Kidney (tissue), 14 donors: ENCODE measurements around the gene MYO10. TPM values are rescaled to one million over a fixed set of nuclear protein-coding genes. Genes with fewer than 3 reads are reported as not detected.

Experiments
- DNase-seq, 5 donors: peaks; one replicate each; pipeline ENCODE4 v3.0.0-alpha.2; 2013 to 2020
- FAIRE-seq: peaks from 2 replicates; lab custom pipeline; 2012; peaks lifted over from hg19 to GRCh38; lab: Jason Lieb, UNC
- H3K27ac ChIP-seq, 2 donors: one replicate each; pipeline ENCODE4 v1.7.0; 2013; ENCODE audit warnings: low read depth in 2 of 2, low read length in 2 of 2, inconsistent platforms in 1 of 2
- H3K27me3 ChIP-seq: one replicate; pipeline ENCODE4 v1.7.1; 2013; ENCODE audit warnings: low read length, inconsistent platforms; ENCODE audit not compliant: control insufficient read depth, insufficient read depth
- H3K36me3 ChIP-seq, 3 donors: one replicate each; pipeline versions ENCODE4 v1.7.0 to v1.7.1; 2013; ENCODE audit warnings: low read length in 3 of 3, control low read depth in 1 of 3, inconsistent platforms in 1 of 3; ENCODE audit not compliant: insufficient read depth in 3 of 3, control insufficient read depth in 2 of 3
- H3K4me1 ChIP-seq, 3 donors: one replicate each; pipeline versions ENCODE4 v1.7.0 to v1.7.1; 2013; ENCODE audit warnings: low read length in 3 of 3, inconsistent platforms in 1 of 3, low read depth in 1 of 3; ENCODE audit not compliant: control insufficient read depth in 2 of 3, insufficient read depth in 2 of 3
- H3K4me3 ChIP-seq, 3 donors: one replicate each; pipeline versions ENCODE4 v1.7.0 to v1.8.1; 2013; ENCODE audit warnings: low read length in 3 of 3, control low read depth in 1 of 3, inconsistent platforms in 1 of 3
- H3K9ac ChIP-seq, 3 donors: one replicate each; pipeline versions ENCODE4 v1.7.0 to v1.7.1; 2013; ENCODE audit warnings: low read length in 3 of 3, control low read depth in 1 of 3, inconsistent platforms in 1 of 3
- H3K9me3 ChIP-seq, 3 donors: one replicate each; pipeline versions ENCODE4 v1.7.0 to v1.7.1; 2013; ENCODE audit warnings: low read length in 3 of 3, control low read depth in 1 of 3, inconsistent platforms in 1 of 3; ENCODE audit not compliant: control insufficient read depth in 2 of 3, insufficient read depth in 1 of 3
- CTCF ChIP-seq: IDR thresholded peaks from 3 replicates; pipeline ENCODE4 v1.5.1; 2012; ENCODE audit warnings: mild to moderate bottlenecking, moderate library complexity, borderline replicate concordance; ENCODE audit not compliant: insufficient read depth; ENCODE audit errors: extremely low read depth
- intact Hi-C: fragments of 100-400 bp; cut with DNase I; formaldehyde crosslinking; loops from one replicate; pipeline ENCODE4 v1.11.1; 2022
- polyA plus RNA-seq: library from polyadenylated mRNA; stranded (reverse); fragments of 350-450 nt; fragmentation: Illumina TruSeq; extraction: RNeasy Lipid Tissue Mini Kit (QIAGEN cat#74804); gene quantifications from one replicate; pipeline ENCODE4 v1.2.3, GENCODE V29; 2014; ENCODE audit warnings: low read depth, low replicate concordance; ENCODE audit not compliant: insufficient read depth
- total RNA-seq: library from RNA; stranded (reverse); fragmentation: NEBNext Ultra II Directional; extraction: Animal tissue kit (Norgen Biotek cat#: 25700); gene quantifications from one replicate; pipeline ENCODE4 v1.2.1, GENCODE V29; 2021
- donor health status: control.
- donor health status: control.
- donor health status: control.
- donor health status: control.
- donor health status: control.
- donor health status: DM: yes; HTN: yes; CAD: no.
- donor health status: Normal renal cell carcinoma (clear cell type).

MYO10 gene
- total and polyA plus RNA-seq, 2 donors from 2014 or later, result 7.6 to 52.4 TPM

DNA sequence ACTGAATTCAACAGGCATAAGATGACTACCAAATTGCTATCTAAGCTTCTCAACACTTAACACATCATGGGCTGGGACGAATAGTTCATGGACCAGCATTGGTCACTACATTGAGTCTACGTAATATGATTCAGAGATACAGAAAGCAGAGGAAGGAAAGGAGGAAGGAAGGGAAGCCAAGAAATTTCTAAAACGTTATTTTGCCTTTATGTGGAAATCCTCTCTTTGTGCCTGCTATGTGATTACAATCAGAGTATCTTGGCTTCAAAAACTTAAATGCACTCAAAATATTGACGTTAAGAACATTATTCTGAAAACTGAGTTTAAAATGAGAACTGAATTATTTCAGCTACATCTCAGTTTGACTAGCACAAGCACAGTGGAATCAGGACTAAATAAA, 231.1 kb downstream of the MYO10 start:
- DNase-seq (no peak), FAIRE-seq (no peak)
- H3K36me3 ChIP-seq, result peaks cover 8 to 38% (median 14%) of the 10 kb centered on the region in 3 donors
- no peak overlapping the region for H3K4me3 ChIP-seq
- H3K9me3 ChIP-seq, result no peaks in the 10 kb centered on the region
- H3K9ac ChIP-seq, result no peak overlapping the region
- intact Hi-C loops, result no loop called here
- peaks cover 0 to 4% (median 0%) of the 10 kb centered on the region in 3 donors for H3K4me1 ChIP-seq
- TF ChIP-seq CTCF, result no peak
- no peaks in the 10 kb centered on the region for H3K27me3 ChIP-seq
- no peak overlapping the region for H3K27ac ChIP-seq

- no peaks in the 10 kb centered on the region for H3K4me1 ChIP-seq
- TF ChIP-seq CTCF, result no peak
- H3K9me3 ChIP-seq, result no peaks in the 10 kb centered on the region
- H3K27me3 ChIP-seq, result no peaks in the 10 kb centered on the region
- no peak overlapping the region for H3K9ac ChIP-seq
- intact Hi-C loops, result no loop called here
- H3K36me3 ChIP-seq, result peaks cover 6 to 32% (median 8%) of the 10 kb centered on the region in 3 donors
- no peak for DNase-seq
- no peak for FAIRE-seq
- H3K4me3 ChIP-seq, result no peak overlapping the region
- no peak overlapping the region for H3K27ac ChIP-seq
Measured at GRCh38 chr5:16702964-16703363, 233.1 kb downstream of the MYO10 start.

DNA sequence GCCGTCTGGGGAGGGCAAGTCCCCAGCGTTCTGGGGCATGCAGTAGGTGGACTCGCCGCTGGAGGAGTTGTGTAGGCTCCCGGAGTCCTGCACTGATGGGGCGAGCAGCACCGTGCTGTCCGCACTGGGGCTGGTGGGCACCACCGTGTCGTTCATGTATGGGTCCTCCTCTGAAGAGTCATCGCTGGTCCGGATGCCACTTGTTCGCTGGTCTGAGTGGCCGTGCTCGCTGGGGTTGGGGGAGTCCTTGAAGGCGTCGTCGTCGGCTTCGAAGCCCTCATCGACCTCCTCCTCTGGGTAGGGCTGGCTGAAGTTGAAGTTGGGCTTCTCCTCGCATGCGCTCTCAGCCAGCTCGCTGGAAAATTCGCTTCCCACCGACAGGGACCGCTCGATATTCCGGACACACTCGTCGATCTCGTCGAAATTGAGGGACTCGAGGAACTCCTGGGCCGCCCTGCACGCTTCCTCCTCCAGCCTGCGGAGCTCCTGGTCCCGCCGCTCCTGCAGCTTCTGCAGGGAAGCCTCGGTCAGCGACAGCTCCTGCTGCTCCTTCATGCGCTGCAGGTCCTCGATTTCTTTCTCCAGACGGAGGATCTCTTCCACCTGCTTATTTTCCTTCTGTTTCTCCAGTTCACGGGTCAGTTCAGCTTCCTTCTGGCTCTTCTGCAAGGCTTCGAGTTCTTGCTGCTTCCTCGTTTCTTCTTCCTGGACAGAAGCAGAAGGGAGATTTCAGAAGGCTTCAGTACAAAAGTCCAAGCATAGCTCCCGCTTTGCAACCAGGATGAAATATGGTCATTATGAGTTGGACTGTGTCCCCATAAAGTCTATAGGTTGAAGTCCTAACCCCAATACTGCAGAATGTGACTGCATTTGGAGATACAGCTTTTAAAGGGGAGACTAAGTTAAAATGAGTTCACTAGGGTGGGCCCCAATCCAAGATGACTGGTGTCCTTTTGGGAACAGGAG, 234.7 kb downstream of the MYO10 start:
- Histone ChIP-seq H3K4me1 (no peaks in the 10 kb centered on the region), H3K27me3 (no peaks in the 10 kb centered on the region), H3K9ac (no peak overlapping the region), H3K36me3 (peaks cover 5 to 27% (median 8%) of the 10 kb centered on the region in 3 donors), H3K9me3 (no peaks in the 10 kb centered on the region), H3K4me3 (no peak overlapping the region), H3K27ac (no peak overlapping the region)
- intact Hi-C loops, result no loop called here
- TF ChIP-seq CTCF, result no peak
- no peak for DNase-seq
- FAIRE-seq, result no peak
